ENCODE results near the gene OXTR.

Gene OXTR

GRCh38 chr3:8702560-8702959, 66.9 kb downstream of the OXTR start:
- Histone ChIP-seq H3K4me2 (ENCODE audit: low read length, poor library complexity, severe bottlenecking) (no peak overlapping the region), H2BK5ac (ENCODE audit: low read depth, low read length, poor library complexity, severe bottlenecking) (no peak overlapping the region), H3K18ac (ENCODE audit: low read depth in 1 of 2, low read length in 2 of 2) (no peak overlapping the region), H3K4me3 (ENCODE audit: insufficient read depth in 1 of 2, low read depth in 1 of 2, low read length in 2 of 2) (no peak overlapping the region), H3K9me3 (ENCODE audit: control insufficient read depth, low read length) (peaks cover 36% of the 10 kb centered on the region), H3K4ac (ENCODE audit: low read depth in 1 of 2, low read length in 2 of 2) (no peak overlapping the region), H2BK15ac (ENCODE audit: low read depth, poor library complexity, severe bottlenecking) (no peak overlapping the region), H2BK120ac (ENCODE audit: low read depth, low read length) (no peak overlapping the region), H3K79me1 (replicated peaks; ENCODE audit: low read length, poor library complexity, severe bottlenecking) (no peaks in the 10 kb centered on the region), H3K27me3 (ENCODE audit: control insufficient read depth in 1 of 2, insufficient read depth in 1 of 2, low read length in 2 of 2) (peaks cover 0 to 2% of the 10 kb centered on the region in 2 experiments), H2AK5ac (ENCODE audit: low read length, severe bottlenecking) (no peak overlapping the region), H3K36me3 (ENCODE audit: control insufficient read depth in 1 of 2, insufficient read depth in 2 of 2, low read depth in 1 of 2, low read length in 2 of 2) (no peaks in the 10 kb centered on the region), H2BK12ac (ENCODE audit: low read length in 2 of 2) (no peak overlapping the region), H3K27ac (ENCODE audit: low read length, poor library complexity, severe bottlenecking) (no peak overlapping the region), H4K8ac (ENCODE audit: low read length) (no peak overlapping the region), H4K91ac (ENCODE audit: low read length) (no peak overlapping the region), H3K9ac (ENCODE audit: low read length) (no peak overlapping the region), H3K4me1 (ENCODE audit: control insufficient read depth, insufficient read depth, low read depth, low read length) (no peaks in the 10 kb centered on the region), H3K14ac (ENCODE audit: low read length in 2 of 2) (no peak overlapping the region), H3K23ac (ENCODE audit: low read length in 2 of 2) (no peak overlapping the region), H2AFZ (ENCODE audit: low read depth, low read length) (no peak overlapping the region)
- 0% methylated on average over 2 of the region's 3 CpGs for WGBS
- DNase-seq = no peak
